Activated CD4-positive, alpha-beta T cell treated with anti-CD3 and anti-CD28 coated beads for 48 hours (primary cell): Measurements from ENCODE around the gene INCENP.

Source experiments
- DNase-seq: peaks from one replicate; pipeline ENCODE4 v3.0.0-alpha.2; 2020

INCENP gene

DNA sequence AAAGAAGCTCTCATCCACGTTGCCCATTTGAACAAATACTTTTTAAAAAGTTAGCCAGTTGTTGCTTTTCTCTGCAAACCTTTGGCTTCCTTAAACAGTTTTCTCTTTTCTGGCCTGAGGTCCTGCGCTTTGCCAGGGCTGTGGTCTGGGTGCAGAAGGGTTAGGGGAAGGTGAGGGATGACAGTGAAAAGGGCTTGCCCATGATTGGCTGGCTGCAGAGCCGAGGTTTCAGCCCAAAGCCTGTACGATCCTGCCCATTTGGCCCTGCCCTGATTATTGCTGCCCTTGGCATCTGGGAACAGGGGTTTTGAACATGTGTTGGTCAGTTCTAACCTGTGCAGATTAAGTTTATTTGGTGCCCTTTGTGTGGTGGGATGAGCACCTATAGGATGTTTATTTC lies 1.5 kb downstream of the INCENP start:
- DNase-seq, result no peak

DNA sequence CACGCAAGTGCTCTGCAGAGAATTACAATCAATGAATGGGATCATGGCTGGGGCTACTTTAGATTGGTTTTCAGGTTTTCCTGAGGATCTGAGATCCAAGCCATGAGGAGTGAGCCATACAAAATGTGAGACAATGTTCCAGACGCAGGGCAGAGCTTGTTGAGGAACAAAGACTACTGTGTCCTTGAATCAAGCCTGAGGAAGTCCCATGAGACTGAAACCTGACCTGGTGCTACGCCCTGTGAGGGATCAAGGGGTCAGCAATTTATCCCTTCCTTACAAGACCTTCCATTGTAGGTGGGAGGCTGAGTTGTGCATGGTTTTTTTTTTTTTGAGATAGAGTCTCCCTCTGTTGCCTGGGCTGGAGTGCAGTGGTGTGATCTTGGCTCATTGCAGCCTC lies 2.1 kb downstream of the INCENP start:
- DNase-seq, result no peak

- no peak for DNase-seq
These were observed 3.6 kb downstream of the INCENP start for GRCh38 chr11:62127426-62127825.

DNA sequence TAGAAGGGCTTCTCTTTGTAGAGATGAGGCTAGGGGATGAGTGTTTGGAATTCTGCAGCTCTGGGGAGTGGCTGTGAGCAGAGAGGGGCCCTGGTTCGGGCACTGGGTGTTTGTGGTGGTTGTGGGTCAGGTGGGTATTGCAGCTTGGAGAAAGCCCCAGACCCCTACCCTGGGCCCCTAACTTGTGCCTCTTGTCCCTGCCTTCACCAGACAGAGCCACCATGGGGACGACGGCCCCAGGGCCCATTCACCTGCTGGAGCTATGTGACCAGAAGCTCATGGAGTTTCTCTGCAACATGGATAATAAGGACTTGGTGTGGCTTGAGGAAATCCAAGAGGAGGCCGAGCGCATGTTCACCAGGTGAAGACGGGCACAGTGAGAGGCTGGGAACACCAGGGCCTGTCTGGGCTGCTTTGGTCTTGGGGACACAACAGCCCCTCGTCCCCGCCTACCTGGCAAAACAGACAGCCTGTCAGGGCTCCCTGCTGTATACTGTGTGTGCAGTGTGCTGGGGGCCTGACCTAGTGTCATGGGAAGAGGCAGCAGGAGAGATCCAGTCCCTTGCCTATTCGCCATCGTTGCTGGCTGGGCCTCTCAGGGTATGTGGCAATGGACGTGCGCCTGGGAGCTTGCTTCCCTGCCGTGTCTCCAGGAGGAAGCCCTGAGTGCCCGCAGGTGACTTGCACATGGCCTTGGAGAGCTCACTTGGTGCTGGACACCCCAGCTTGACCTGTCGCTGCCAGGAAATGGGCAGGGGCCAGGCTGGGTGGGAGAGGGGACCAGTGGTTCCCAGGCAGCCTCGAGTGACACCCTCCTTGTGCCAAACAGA lies 4.3 kb downstream of the INCENP start:
- peak; percentile 1 for DNase-seq

GRCh38 chr11:62128835-62129234 lies 5.0 kb downstream of the INCENP start:
- DNase-seq, result no peak

DNA sequence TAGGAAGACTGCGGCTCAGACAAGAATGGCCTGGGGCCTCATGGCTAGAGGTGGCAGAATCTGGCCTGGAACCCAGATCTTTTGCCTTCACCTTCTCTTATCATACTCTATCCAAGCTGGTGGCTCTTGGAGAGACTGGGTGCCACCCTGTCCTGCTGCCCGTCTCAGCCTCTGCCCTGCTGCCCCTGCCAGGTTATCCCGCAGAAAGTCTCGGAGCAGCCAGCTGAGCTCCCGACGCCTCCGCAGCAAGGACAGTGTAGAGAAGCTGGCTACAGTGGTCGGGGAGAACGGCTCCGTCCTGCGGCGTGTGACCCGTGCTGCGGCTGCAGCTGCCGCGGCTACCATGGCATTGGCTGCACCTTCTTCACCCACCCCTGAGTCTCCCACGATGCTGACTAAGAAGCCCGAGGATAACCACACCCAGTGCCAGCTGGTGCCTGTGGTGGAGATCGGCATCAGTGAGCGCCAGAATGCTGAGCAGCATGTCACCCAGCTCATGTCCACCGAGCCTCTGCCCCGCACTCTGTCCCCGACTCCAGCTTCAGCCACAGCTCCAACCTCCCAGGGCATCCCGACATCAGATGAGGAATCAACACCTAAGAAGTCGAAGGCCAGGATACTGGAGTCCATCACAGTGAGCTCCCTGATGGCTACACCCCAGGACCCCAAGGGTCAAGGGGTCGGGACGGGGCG lies 5.9 kb downstream of the INCENP start:
- DNase-seq, result peak; percentile 1

- peak; percentile 1 for DNase-seq
These were observed 6.7 kb downstream of the INCENP start for GRCh38 chr11:62130283-62131169.

DNA sequence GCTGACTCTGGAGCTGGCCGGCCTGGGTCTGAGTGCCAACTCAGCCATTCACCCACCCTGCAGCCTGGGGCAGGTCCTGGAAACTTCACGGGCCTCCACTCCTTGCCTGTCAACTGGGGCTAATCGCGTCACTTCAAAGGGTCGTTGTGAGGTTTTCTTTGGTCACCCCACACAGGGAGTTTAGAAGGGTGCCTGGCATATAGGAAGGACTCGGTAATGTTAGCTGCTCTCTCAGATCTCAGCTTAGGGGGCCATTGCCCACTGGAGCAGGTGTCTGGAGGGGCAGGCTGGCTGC lies 7.3 kb downstream of the INCENP start:
- peak; percentile 1 for DNase-seq

GRCh38 chr11:62132191-62132590 lies 8.4 kb downstream of the INCENP start:
- DNase-seq, result peak; percentile 2

DNA sequence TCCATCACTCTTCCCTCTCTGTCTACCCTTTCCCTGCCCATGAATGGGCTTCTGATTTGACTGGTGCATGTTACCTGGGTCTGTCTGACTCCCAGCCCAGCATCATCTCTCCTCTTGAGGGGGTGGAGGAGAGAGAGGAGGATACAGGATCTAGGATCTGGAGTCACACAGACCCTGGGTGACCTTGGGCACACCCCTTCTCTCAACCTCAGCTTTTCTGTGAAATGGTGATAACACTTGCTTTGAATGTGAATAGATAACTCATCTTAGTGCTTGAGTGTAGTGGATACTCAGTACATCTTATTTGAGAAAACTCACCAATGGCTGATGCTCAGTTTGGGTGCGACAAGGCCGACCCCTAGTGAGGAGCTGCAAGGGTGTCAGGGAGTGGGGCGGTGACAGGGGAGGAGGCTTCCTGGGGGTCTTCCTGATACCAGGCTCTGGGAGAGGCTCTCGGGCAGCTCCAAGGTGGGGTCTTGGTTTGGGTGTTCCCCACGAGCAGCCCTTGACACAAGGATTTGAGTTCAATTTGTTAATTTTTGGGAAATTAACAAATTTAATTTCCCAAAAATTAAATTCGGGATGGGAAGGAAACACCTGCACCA lies 9.0 kb downstream of the INCENP start:
- no peak for DNase-seq

- peak; percentile 1 for DNase-seq
These were observed 9.7 kb downstream of the INCENP start for GRCh38 chr11:62133328-62134065.

DNA sequence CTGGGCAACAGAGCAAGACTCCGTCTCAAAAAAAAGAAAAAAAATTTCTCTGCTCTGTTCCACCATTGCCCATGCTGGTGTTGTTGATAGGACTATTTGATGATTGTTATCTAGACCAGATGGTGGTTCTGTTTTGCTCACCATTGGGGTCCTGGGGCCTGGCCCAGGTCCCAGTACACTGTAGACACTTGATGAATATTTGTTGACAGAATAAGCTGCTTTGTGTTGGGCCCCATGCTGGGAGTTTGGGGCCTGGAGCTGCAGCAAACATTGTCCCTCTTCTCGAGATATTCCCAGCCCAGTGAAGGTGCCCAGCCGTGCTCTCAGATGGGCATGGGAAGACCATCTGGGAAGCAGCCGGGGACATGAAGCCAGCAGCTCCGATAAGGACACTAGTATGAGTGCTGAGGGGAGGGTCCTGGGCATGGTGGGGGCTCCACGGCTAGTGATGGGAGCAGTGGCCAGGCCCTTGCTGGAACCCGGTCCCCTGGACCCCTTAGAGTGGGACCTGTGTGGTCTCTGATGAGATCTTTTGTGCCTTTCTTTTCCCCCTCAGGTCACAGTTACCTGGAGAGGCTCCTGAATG lies 13.6 kb downstream of the INCENP start:
- DNase-seq, result peak; percentile 1

GRCh38 chr11:62137881-62138629 lies 14.2 kb downstream of the INCENP start:
- peak; percentile 2 for DNase-seq

DNA sequence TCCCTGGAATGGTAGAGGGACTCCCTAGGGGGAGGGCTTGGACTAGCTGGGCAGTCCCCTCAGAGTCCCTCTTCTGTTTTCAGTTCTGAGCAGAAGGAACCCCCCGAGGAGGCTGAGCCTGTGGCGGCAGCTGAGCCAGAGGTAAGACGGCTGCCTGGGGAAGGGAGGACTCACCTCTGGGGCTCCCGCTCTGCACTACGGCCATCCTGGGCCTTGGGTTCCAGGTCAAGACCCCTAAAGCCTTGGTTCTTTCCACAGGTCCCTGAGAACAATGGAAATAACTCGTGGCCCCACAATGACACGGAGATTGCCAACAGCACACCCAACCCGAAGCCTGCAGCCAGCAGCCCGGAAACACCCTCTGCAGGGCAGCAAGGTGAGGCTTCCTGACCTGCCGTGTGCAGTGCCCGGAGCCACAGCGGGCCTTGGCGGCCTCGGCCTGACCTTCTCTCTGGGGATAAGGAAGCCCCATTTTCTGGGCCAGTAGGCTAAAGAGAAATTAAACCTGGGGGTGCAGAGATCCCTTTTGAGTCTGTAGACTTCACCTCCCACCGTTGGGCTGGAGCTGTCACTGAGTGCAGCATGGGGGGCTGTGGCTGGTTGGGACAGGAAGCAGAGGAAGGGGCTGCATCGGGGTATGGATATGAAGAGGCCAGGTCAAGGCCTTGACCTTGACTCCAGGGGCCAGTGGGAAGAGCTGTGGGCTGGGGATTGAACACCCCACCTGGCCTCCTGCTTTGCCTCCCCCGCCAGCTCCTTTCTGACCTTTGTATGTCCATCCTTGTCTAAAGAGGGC lies 15.0 kb downstream of the INCENP start:
- DNase-seq, result peak; percentile 1

DNA sequence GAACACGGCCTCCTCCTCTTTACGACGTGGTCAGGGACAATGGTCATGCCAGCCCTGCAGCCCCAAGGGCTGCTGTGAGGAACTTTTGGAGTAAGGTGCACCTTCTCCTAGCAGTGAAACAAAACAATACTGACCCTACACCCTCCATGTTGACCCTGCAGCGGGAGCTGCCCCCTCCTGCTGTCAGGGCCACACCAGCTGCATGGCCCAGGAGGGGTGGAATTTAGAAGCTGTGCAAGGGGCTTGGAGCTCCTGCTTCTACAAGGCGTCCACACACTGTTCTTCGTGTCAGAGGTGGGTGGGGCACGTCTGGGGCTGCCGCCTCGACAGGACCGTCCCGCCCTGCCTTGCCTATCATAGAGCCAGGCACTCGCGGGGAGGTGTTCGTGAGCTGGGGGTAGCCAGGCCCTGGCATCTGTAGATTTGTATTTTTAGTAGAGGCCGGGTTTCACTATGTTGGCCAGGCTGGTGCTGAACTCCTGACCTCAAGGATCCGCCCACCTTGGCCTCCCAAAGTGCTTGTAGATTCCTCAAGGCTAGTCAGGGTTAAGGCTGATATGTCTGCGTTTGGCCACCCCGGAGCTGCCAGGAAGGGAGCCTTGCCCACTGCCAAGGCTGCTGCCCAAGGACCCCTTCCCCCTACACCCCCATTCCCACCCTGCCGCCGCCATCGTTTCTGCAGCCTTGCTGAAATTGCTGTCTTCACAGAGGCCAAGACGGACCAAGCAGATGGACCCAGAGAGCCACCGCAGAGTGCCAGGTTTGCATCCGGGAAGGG lies 15.9 kb downstream of the INCENP start:
- DNase-seq, result peak; percentile 1

DNA sequence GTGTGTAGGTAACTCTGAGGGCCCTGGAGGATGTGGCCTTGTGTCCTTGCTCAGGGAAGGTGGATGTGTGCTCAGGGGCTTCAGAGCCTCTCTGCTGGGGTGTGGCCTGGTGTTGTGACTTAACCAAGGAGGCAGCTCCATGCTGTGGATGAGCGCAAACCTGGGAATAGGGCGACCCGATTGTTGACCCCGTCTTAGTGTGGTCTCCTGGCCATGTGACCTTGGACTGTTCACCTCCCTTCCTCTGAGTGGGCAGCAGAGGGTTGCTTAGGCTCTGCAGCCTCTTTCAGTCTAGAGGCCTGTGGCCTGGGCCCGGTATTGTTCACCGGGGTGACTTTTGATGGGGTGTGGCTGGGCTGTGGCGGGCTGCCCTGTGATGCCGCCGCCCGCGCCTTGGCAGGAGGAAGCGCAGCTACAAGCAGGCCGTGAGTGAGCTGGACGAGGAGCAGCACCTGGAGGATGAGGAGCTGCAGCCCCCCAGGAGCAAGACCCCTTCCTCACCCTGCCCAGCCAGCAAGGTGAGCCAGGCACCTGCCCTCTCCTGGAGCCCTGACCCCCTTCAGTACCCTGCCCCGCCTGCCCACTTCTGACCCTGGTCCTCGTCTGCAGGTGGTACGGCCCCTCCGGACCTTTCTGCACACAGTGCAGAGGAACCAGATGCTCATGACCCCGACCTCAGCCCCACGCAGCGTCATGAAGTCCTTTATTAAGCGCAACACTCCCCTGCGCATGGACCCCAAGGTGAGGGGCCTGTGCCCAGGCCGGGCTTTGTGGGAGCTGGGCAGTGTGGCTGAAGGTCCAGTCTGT lies 16.7 kb downstream of the INCENP start:
- peak; percentile 2 for DNase-seq

DNA sequence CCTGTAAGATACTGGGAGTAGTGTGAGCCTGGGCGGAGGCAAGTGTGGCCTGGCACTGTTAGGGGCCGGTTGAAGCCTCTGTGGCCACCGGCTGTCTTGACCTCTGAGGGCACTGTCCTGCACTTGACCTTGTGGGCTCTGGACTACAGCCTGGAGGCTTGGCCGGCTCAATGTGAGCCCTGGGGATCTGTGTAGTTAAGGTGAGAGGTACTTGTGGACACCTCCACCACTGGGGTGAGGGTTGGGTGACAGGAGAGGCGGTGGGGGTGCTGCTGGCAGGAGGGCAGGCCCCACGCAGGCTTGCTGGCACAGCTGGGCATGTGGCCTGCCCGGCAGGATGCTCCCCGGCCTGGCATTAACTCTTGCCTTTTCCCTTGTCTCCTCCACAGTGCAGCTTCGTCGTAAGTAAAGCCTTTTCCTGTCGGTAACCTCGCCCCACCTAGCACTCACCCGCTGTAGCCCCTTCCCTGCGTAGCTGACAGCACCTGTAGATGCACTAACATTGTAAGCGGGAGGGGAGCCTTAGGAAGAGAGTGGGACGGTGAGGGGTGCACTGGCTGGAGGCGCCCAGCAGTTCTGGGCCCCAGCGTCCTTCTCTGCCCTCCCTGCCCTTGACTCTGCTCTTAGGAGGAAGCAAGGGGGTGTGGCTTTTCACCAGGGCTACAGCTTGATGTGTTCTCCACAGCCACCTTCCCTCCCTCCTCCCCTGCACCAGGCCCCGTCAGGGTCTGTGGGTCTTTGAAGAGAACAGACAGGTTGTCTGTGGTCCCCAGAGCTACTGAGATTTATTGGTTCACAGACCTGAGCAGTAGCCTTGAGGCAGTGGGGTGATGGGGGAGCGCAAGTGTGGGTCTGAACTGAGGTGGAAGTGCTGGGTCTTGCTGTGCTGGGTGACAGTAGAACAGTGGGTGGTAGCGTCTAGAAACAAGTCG lies 17.6 kb downstream of the INCENP start:
- peak; percentile 2 for DNase-seq

DNA sequence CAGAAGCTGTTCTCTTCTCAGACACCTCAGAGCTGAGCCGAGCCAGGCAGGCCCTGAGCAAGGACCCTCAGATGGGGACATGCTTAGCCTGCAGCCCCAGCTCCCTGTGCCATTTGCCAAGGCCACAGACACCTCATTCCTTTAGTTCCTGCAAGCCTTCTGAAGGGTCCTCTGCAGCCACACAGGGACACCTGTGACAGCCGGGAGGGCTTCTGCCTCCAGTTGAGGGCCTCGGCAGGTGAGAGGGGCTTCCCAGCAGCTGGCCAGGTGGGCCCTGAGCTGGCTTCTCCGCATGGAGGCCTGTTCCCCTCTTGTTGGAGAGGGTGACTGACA lies 18.2 kb downstream of the INCENP start:
- DNase-seq, result no peak
